HCT116 (cell line): ENCODE results near the gene PIP4K2C. TPM values are rescaled to one million over a fixed set of nuclear protein-coding genes. Genes with fewer than 3 reads are reported as not detected.

Source experiments
- ATAC-seq: fragments of 200-7000 bp; cut with Tn5 transposase; 2 replicates; pipeline ENCODE4 v1.9.1; 2020; ENCODE audit warnings: mild to moderate bottlenecking, moderate library complexity
- BruUV-seq: library from RNA; stranded (reverse); fragments of 400-500 nt; replicated peaks from 2 replicates; lab custom pipeline; 2021; lab: Mats Ljungman, UMichigan
- CTCF ChIA-PET: fragments of 300-600 bp; sonication (Branson Sonifier 250); formaldehyde crosslinking; loops from one replicate; lab custom pipeline; 2021; ENCODE audit warnings: antibody characterized with exemption; lab: Charles Lee
- POLR2A ChIA-PET: fragments of 300-600, 350-600 bp; sonication (Branson Sonifier 250); formaldehyde crosslinking; loops from one replicate; lab custom pipeline; 2021; ENCODE audit warnings: antibody characterized with exemption; lab: Charles Lee
- RAD21 ChIA-PET, 2 experiments: fragments of 300-600 bp; sonication (Branson Sonifier 250); formaldehyde crosslinking; loops; one replicate each; lab custom pipeline; 2023; ENCODE audit warnings: low total read pairs in 2 of 2; ENCODE audit not compliant: uncharacterized antibody in 2 of 2, unreplicated experiment in 2 of 2, low non-redundant PET in 1 of 2; lab: Charles Lee
- DNase-seq: peaks from one replicate; pipeline ENCODE4 v3.0.0-alpha.2; 2010; ENCODE audit warnings: low read depth, low spot score
- H2AFZ ChIP-seq: fragments of 200-600 bp; shearing (Covaris generic), sonication (generic); 2 replicates; pipeline ENCODE4 v1.6.1; 2017; ENCODE audit warnings: low read depth, mixed run types, mixed read lengths, antibody characterized with exemption, low read length; ENCODE audit not compliant: poor library complexity, severe bottlenecking
- H3K27ac ChIP-seq: 2 replicates; pipeline ENCODE4 v1.5.1; 2012; ENCODE audit warnings: low read depth, low read length
- H3K27me3 ChIP-seq: fragments of 200-600 bp; sonication (generic); 2 replicates; pipeline ENCODE4 v1.6.1; 2016; ENCODE audit warnings: mixed run types, low read length, mixed read lengths; ENCODE audit not compliant: insufficient read depth
- H3K36me3 ChIP-seq, 2 experiments: fragments of 200-500 bp in 1 of 2; fragments of 200-600 bp in 1 of 2; sonication (Bioruptor generic) in 1 of 2; sonication (generic) in 1 of 2; 2 replicates each; pipeline versions ENCODE4 v1.5.1 to v1.6.1; 2014 to 2016; ENCODE audit warnings: low read length in 2 of 2, inconsistent platforms in 1 of 2, mixed read lengths in 1 of 2, mixed run types in 1 of 2; ENCODE audit not compliant: insufficient read depth in 2 of 2, control insufficient read depth in 1 of 2
- H3K4me1 ChIP-seq, 2 experiments: fragments of 200-600 bp in 1 of 2; sonication (generic) in 1 of 2; 2 replicates each; pipeline versions ENCODE4 v1.5.1 to v1.6.1; 2012 to 2017; ENCODE audit warnings: low read length in 2 of 2, inconsistent platforms in 1 of 2, mild to moderate bottlenecking in 1 of 2, mixed read lengths in 1 of 2, mixed run types in 1 of 2, moderate library complexity in 1 of 2; ENCODE audit not compliant: insufficient read depth in 2 of 2, control insufficient read depth in 1 of 2
- H3K4me2 ChIP-seq: fragments of 200-600 bp; sonication (generic); 2 replicates; pipeline ENCODE4 v1.6.1; 2017; ENCODE audit warnings: mixed run types, low read length, mixed read lengths
- H3K4me3 ChIP-seq, 2 experiments: fragments of 200-600 bp in 1 of 2; sonication (generic) in 1 of 2; replicated peaks in 1 of 2; 2 replicates each; pipeline ENCODE4 v1.5.1; 2011 to 2016; ENCODE audit warnings: low read length in 2 of 2, control low read depth in 1 of 2, low read depth in 1 of 2, mild to moderate bottlenecking in 1 of 2, mixed read lengths in 1 of 2, mixed run types in 1 of 2
- H3K79me2 ChIP-seq: fragments of 200-600 bp; sonication (generic); 2 replicates; pipeline ENCODE4 v1.6.1; 2017; ENCODE audit warnings: mild to moderate bottlenecking, mixed run types, low read length, moderate library complexity, mixed read lengths; ENCODE audit not compliant: insufficient read depth
- H3K9ac ChIP-seq: fragments of 200-600 bp; sonication (generic); 2 replicates; pipeline ENCODE4 v1.6.1; 2016; ENCODE audit warnings: low read length, mixed read lengths
- H3K9me2 ChIP-seq: fragments of 200-600 bp; sonication (generic), shearing (Covaris generic); 2 replicates; pipeline ENCODE4 v1.6.1; 2017; ENCODE audit warnings: mixed run types, mild to moderate bottlenecking, moderate library complexity; ENCODE audit not compliant: insufficient read depth
- H3K9me3 ChIP-seq, 2 experiments: fragments of 200-500 bp in 1 of 2; fragments of 200-600 bp in 1 of 2; sonication (Bioruptor generic) in 1 of 2; sonication (generic) in 1 of 2; 2 replicates each; pipeline ENCODE4 v1.6.1; 2014 to 2017; ENCODE audit warnings: low read length in 2 of 2, mixed read lengths in 2 of 2, inconsistent platforms in 1 of 2, low read depth in 1 of 2, mild to moderate bottlenecking in 1 of 2, mixed run types in 1 of 2, moderate library complexity in 1 of 2; ENCODE audit not compliant: control insufficient read depth in 1 of 2, insufficient read depth in 1 of 2
- H4K20me1 ChIP-seq: fragments of 200-600 bp; sonication (generic), shearing (Covaris generic); 2 replicates; pipeline ENCODE4 v1.6.1; 2017; ENCODE audit warnings: mixed run types, mild to moderate bottlenecking, moderate library complexity; ENCODE audit not compliant: insufficient read depth
- CBX3 ChIP-seq: IDR thresholded peaks from 2 replicates; pipeline ENCODE4 v1.6.1; 2012; ENCODE audit warnings: low read depth
- CTCF ChIP-seq, 3 experiments: fragments of 200-600 bp in 1 of 3; sonication (generic) in 1 of 3; IDR thresholded peaks in 2 of 3; conservative IDR thresholded peaks in 1 of 3; 2 replicates each; pipeline ENCODE4 v1.5.1; 2012 to 2017; ENCODE audit warnings: low read depth in 2 of 3, low read length in 2 of 3, antibody characterized with exemption in 1 of 3, borderline replicate concordance in 1 of 3, control low read depth in 1 of 3, mild to moderate bottlenecking in 1 of 3, mixed read lengths in 1 of 3, mixed run types in 1 of 3, moderate library complexity in 1 of 3; ENCODE audit not compliant: insufficient read depth in 1 of 3
- EGR1 ChIP-seq: IDR thresholded peaks from 2 replicates; pipeline ENCODE4 v1.6.1; 2012; ENCODE audit warnings: low read depth
- ELF1 ChIP-seq: IDR thresholded peaks from 2 replicates; pipeline ENCODE4 v1.6.1; 2012; ENCODE audit warnings: low read depth, borderline replicate concordance
- EZH2 ChIP-seq: fragments of 200-600 bp; sonication (generic); IDR thresholded peaks from 2 replicates; pipeline ENCODE4 v1.6.1; 2017; ENCODE audit warnings: antibody characterized with exemption, mixed run types
- FOSL1 ChIP-seq: IDR thresholded peaks from 2 replicates; pipeline ENCODE4 v1.6.1; 2012; ENCODE audit warnings: low read depth
- JUND ChIP-seq: IDR thresholded peaks from 2 replicates; pipeline ENCODE4 v1.6.1; 2012
- MAX ChIP-seq: IDR thresholded peaks from 2 replicates; pipeline ENCODE4 v1.6.1; 2012
- POLR2A ChIP-seq: IDR thresholded peaks from 2 replicates; pipeline ENCODE4 v1.7.0; 2011; ENCODE audit warnings: borderline replicate concordance; ENCODE audit not compliant: insufficient read depth, insufficient read length; ENCODE audit errors: extremely low read depth
- POLR2AphosphoS5 ChIP-seq: IDR thresholded peaks from 2 replicates; pipeline ENCODE4 v1.6.1; 2011; ENCODE audit warnings: mild to moderate bottlenecking, low read depth, low read length, moderate library complexity
- SIN3A ChIP-seq: IDR thresholded peaks from 2 replicates; pipeline ENCODE4 v1.6.1; 2012; ENCODE audit warnings: low read depth
- YY1 ChIP-seq: IDR thresholded peaks from 2 replicates; pipeline ENCODE4 v1.6.1; 2011; ENCODE audit warnings: low read length, low read depth, moderate library complexity, mild to moderate bottlenecking; ENCODE audit not compliant: insufficient replicate concordance; ENCODE audit errors: extremely low read depth
- ZFX ChIP-seq: fragments of 450-650 bp; IDR thresholded peaks from 2 replicates; pipeline ENCODE4 v1.6.1; 2017
- ZNF274 ChIP-seq: fragments of 200-500 bp; sonication (Bioruptor generic); IDR thresholded peaks from 2 replicates; pipeline ENCODE4 v1.6.1; 2014; ENCODE audit warnings: mild to moderate bottlenecking, low read depth, low read length, inconsistent platforms
- intact Hi-C: fragments of 100-400 bp; cut with micrococcal nuclease; formaldehyde crosslinking; loops from 2 replicates; pipeline ENCODE4 v1.10.0; 2022
- total RNA-seq: library from RNA; stranded (reverse); gene quantifications from one replicate; pipeline ENCODE4 v1.2.1, GENCODE V29; 2021; ENCODE audit not compliant: unreplicated experiment

The PIP4K2C gene
- total RNA-seq, 1 experiment from 2014 or later = 38.4 TPM

GRCh38 chr12:57580466-57580795 lies 10.6 kb upstream of the PIP4K2C start:
- Histone ChIP-seq H3K36me3 (peaks cover 0 to 8% of the 10 kb centered on the region in 2 experiments; a peak in 3 of 4 replicates), H3K27me3 (no peaks in the 10 kb centered on the region), H3K79me2 (no peaks in the 10 kb centered on the region), H3K9ac (no peak overlapping the region), H3K9me3 (no peaks in the 10 kb centered on the region), H4K20me1 (no peaks in the 10 kb centered on the region), H2AFZ (no peak overlapping the region), H3K4me2 (no peak overlapping the region), H3K27ac (no peak overlapping the region)
- BruUV-seq = no TSS peak
- no peak for ATAC-seq
- POLR2A ChIA-PET = no interaction called here
- CTCF ChIA-PET = no interaction called here
- RAD21 ChIA-PET = no interaction called here
- intact Hi-C loops = loop anchor here (5.0 kb wide), 1 partner anchor 112 kb away; the partner anchor contains the start of gene OS9
- TF ChIP-seq FOSL1 (no peak), CBX3 (no peak), ELF1 (no peak), EZH2 (no peak), EGR1 (no peak)
- TF ChIP-seq, all 23 proteins: peak for 0
- Histone ChIP-seq H3K4me1 (no peaks in the 10 kb centered on the region), H3K4me3 (no peak overlapping the region), H3K9me2 (no peaks in the 10 kb centered on the region)
- DNase-seq = no peak

DNA sequence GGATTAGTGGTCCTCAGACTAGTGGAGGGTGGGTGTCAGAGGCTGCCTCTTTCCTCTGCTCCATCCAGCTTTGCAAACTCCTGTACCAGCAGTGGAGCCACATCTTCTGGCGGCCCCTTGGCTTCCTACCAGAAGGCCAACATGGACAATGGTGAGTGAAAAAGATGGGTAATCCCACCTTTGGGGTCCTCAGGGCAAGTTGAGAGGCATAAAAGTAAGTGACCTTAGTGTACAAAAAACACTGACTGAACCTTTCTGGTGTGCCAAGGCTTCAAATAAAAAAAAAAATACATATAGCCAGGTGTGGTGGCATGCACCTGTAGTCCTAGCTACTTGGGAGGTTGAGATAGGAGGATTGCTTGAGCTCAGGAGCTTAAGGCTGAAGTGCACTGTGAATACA lies 9.2 kb upstream of the PIP4K2C start:
- Histone ChIP-seq H3K4me3 (no peak overlapping the region), H3K27me3 (no peaks in the 10 kb centered on the region), H3K4me1 (no peaks in the 10 kb centered on the region), H3K9me3 (no peaks in the 10 kb centered on the region), H3K36me3 (peaks cover 0 to 8% of the 10 kb centered on the region in 2 experiments; a peak in 2 of 4 replicates), H3K79me2 (no peaks in the 10 kb centered on the region), H3K4me2 (no peak overlapping the region), H2AFZ (no peak overlapping the region), H3K9ac (no peak overlapping the region), H4K20me1 (no peaks in the 10 kb centered on the region), H3K27ac (no peak overlapping the region), H3K9me2 (no peaks in the 10 kb centered on the region)
- no peak for DNase-seq
- no peak for ATAC-seq
- TF ChIP-seq EGR1 (no peak), ZNF274 (no peak), EZH2 (no peak), FOSL1 (no peak), POLR2AphosphoS5 (no peak), POLR2A (no peak), ZFX (no peak), MAX (no peak), JUND (no peak), YY1 (no peak), SIN3A (no peak), CTCF (IDR thresholded peaks at IDR 0.05 in 2 of 3, conservative IDR thresholded peaks at IDR 0.05 in 1 of 3; ENCODE audit: borderline replicate concordance in 1 of 3, insufficient read depth in 1 of 3, low read depth in 2 of 3, low read length in 2 of 3) (no peak)
- ChIA-PET POLR2A (no interaction called here), CTCF (interaction anchor here (2.1 to 3.3 kb wide), 2 partner anchors 11 to 144 kb away, joined by 15 to 18 read pairs; partner anchors contain the start of gene PIP4K2C), RAD21 (no interaction called here)
- intact Hi-C loops = loop anchor here (5.0 kb wide), 1 partner anchor 110 kb away; the partner anchor contains the start of gene OS9
- no TSS peak for BruUV-seq
